ENCODE results near the gene ACSM2B.

DNA sequence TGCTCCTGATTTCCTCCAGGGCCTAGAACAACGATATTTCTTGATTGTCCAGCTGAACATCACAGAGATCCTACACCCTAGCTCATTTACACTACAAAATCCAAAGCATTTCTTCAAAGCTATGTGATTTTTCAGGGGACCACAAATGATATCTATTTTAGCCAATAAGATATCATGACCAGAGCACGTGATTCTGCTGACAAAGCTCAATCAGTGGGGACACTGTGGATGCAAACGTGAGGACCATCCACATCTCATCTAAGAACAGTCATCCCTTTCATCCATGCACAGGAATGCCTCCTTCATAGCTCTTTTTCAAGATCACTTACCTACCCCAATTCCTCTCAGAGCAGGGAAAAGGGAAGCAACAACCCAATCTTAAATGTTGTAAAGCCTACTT, 56.9 kb downstream of the ACSM2B start:
- TF ChIP-seq POLR2A (IDR thresholded peaks at IDR 0.05), result no peak
- TF ChIP-seq, protein P1, sequence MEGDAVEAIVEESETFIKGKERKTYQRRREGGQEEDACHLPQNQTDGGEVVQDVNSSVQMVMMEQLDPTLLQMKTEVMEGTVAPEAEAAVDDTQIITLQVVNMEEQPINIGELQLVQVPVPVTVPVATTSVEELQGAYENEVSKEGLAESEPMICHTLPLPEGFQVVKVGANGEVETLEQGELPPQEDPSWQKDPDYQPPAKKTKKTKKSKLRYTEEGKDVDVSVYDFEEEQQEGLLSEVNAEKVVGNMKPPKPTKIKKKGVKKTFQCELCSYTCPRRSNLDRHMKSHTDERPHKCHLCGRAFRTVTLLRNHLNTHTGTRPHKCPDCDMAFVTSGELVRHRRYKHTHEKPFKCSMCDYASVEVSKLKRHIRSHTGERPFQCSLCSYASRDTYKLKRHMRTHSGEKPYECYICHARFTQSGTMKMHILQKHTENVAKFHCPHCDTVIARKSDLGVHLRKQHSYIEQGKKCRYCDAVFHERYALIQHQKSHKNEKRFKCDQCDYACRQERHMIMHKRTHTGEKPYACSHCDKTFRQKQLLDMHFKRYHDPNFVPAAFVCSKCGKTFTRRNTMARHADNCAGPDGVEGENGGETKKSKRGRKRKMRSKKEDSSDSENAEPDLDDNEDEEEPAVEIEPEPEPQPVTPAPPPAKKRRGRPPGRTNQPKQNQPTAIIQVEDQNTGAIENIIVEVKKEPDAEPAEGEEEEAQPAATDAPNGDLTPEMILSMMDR (IDR thresholded peaks at IDR 0.05), result no peak
